ENCODE data around the gene SIK3.

The SIK3 gene

GRCh38 chr11:116866804-116867455 is 231.3 kb downstream of the SIK3 start:
- no peak for TF ChIP-seq CTCF (IDR thresholded peaks at IDR 0.05; ENCODE audit: control insufficient read depth, insufficient read depth, low read depth, low read length, missing control alignments)
- no peak overlapping the region for H3K4me3 ChIP-seq (ENCODE audit: control insufficient read depth, low read depth, low read length)
- no peak for DNase-seq (ENCODE audit: low read depth)

- DNase-seq (ENCODE audit: low read depth): peak; percentile 89
- H3K4me3 ChIP-seq (ENCODE audit: control insufficient read depth, low read depth, low read length): no peak overlapping the region
- no peak for TF ChIP-seq CTCF (IDR thresholded peaks at IDR 0.05; ENCODE audit: control insufficient read depth, insufficient read depth, low read depth, low read length, missing control alignments)
Observed at GRCh38 chr11:116865696-116866095, 232.5 kb downstream of the SIK3 start.

GRCh38 chr11:116864531-116864930 is 233.7 kb downstream of the SIK3 start:
- no peak for DNase-seq (ENCODE audit: low read depth)
- H3K4me3 ChIP-seq (ENCODE audit: control insufficient read depth, low read depth, low read length): no peak overlapping the region
- TF ChIP-seq CTCF (IDR thresholded peaks at IDR 0.05; ENCODE audit: control insufficient read depth, insufficient read depth, low read depth, low read length, missing control alignments): no peak

- H3K4me3 ChIP-seq (ENCODE audit: control insufficient read depth, low read depth, low read length): no peak overlapping the region
- TF ChIP-seq CTCF (IDR thresholded peaks at IDR 0.05; ENCODE audit: control insufficient read depth, insufficient read depth, low read depth, low read length, missing control alignments): no peak
- no peak for DNase-seq (ENCODE audit: low read depth)
Observed at GRCh38 chr11:116862951-116863350, 235.3 kb downstream of the SIK3 start.

- no peak for DNase-seq (ENCODE audit: low read depth)
- TF ChIP-seq CTCF (IDR thresholded peaks at IDR 0.05; ENCODE audit: control insufficient read depth, insufficient read depth, low read depth, low read length, missing control alignments): no peak
- no peak overlapping the region for H3K4me3 ChIP-seq (ENCODE audit: control insufficient read depth, low read depth, low read length)
Observed at GRCh38 chr11:116862185-116862584, 236.0 kb downstream of the SIK3 start.

GRCh38 chr11:116861539-116861938 is 236.7 kb downstream of the SIK3 start:
- no peak for TF ChIP-seq CTCF (IDR thresholded peaks at IDR 0.05; ENCODE audit: control insufficient read depth, insufficient read depth, low read depth, low read length, missing control alignments)
- peak; percentile 40 for DNase-seq (ENCODE audit: low read depth)
- no peak overlapping the region for H3K4me3 ChIP-seq (ENCODE audit: control insufficient read depth, low read depth, low read length)
